NCI-H2171 treated with DMSO at 0.1 percent for 48 hours (cell line): ENCODE measurements around the gene OR6X1.

Experiments used
- DNase-seq: peaks from one replicate; lab custom pipeline; 2025; lab: John Stamatoyannopoulos, UW

Gene OR6X1

GRCh38 chr11:123754101-123754568 lies at the start of gene OR6X1:
Gene OR6X1 (minus strand): TSS chr11:123754518. CDS start chr11:123754518, 0 bp downstream.
- no peak for DNase-seq

GRCh38 chr11:123801765-123802164 lies 47.4 kb upstream of the OR6X1 start:
- DNase-seq, result no peak

GRCh38 chr11:123800036-123800435 lies 45.7 kb upstream of the OR6X1 start:
- DNase-seq, result peak; percentile 87

- DNase-seq, result peak; percentile 91
Measured at GRCh38 chr11:123799438-123799837, 45.1 kb upstream of the OR6X1 start.

GRCh38 chr11:123798513-123799252 lies 44.4 kb upstream of the OR6X1 start:
- peak; percentile 1 for DNase-seq

GRCh38 chr11:123798079-123798478 lies 43.8 kb upstream of the OR6X1 start:
- DNase-seq, result no peak

- no peak for DNase-seq
Measured at GRCh38 chr11:123797541-123797940, 43.2 kb upstream of the OR6X1 start.

- peak; percentile 19 for DNase-seq
Measured at GRCh38 chr11:123797114-123797513, 42.8 kb upstream of the OR6X1 start.

GRCh38 chr11:123796226-123796625 lies 41.9 kb upstream of the OR6X1 start:
- DNase-seq, result no peak

GRCh38 chr11:123783536-123783935 lies 29.2 kb upstream of the OR6X1 start:
- DNase-seq, result no peak

GRCh38 chr11:123778511-123778910 lies 24.2 kb upstream of the OR6X1 start:
- DNase-seq, result no peak

- DNase-seq, result no peak
Measured at GRCh38 chr11:123775715-123776549, 21.6 kb upstream of the OR6X1 start.

- no peak for DNase-seq
Measured at GRCh38 chr11:123775289-123775688, 21.0 kb upstream of the OR6X1 start.

- no peak for DNase-seq
Measured at GRCh38 chr11:123773959-123774358, 19.6 kb upstream of the OR6X1 start.

GRCh38 chr11:123773026-123773425 lies 18.7 kb upstream of the OR6X1 start:
- no peak for DNase-seq

GRCh38 chr11:123771664-123772063 lies 17.3 kb upstream of the OR6X1 start:
- no peak for DNase-seq

GRCh38 chr11:123770712-123771111 lies 16.4 kb upstream of the OR6X1 start:
- DNase-seq, result no peak

GRCh38 chr11:123765601-123766000 lies 11.3 kb upstream of the OR6X1 start:
- DNase-seq, result no peak

- DNase-seq, result no peak
Measured at GRCh38 chr11:123762422-123762821, 8.1 kb upstream of the OR6X1 start.

- no peak for DNase-seq
Measured at GRCh38 chr11:123760894-123761293, 6.6 kb upstream of the OR6X1 start.

- DNase-seq, result no peak
Measured at GRCh38 chr11:123757976-123758375, 3.7 kb upstream of the OR6X1 start.

- DNase-seq, result no peak
Measured at GRCh38 chr11:123755813-123756212, 1.5 kb upstream of the OR6X1 start.

GRCh38 chr11:123755344-123755743 lies 1.0 kb upstream of the OR6X1 start:
- DNase-seq, result no peak
